ENCODE results near the gene LSM12. TPM values are rescaled to one million over a fixed set of nuclear protein-coding genes. Genes with fewer than 3 reads are reported as not detected.

Gene LSM12
- total RNA-seq, 1 donor from 2014 or later, result 39.1 TPM

GRCh38 chr17:44007346-44008204 lies 58.9 kb downstream of the LSM12 start:
- DNase-seq (ENCODE audit: low read depth), result no peak
- Histone ChIP-seq H3K4me3 (ENCODE audit: low read depth, low read length) (peak overlapping the region; percentile 55), H3K36me3 (ENCODE audit: control insufficient read depth, insufficient read depth, low read length) (no peaks in the 10 kb centered on the region), H3K27me3 (ENCODE audit: control insufficient read depth, insufficient read depth, low read length) (no peaks in the 10 kb centered on the region)
- no peak for TF ChIP-seq CTCF (IDR thresholded peaks at IDR 0.05; ENCODE audit: insufficient read depth, low read length, poor library complexity, severe bottlenecking)

- DNase-seq (ENCODE audit: low read depth), result peak; percentile 87
- Histone ChIP-seq H3K4me3 (ENCODE audit: low read depth, low read length) (peak overlapping the region; percentile 55), H3K36me3 (ENCODE audit: control insufficient read depth, insufficient read depth, low read length) (no peaks in the 10 kb centered on the region), H3K27me3 (ENCODE audit: control insufficient read depth, insufficient read depth, low read length) (no peaks in the 10 kb centered on the region)
- peak; percentile 75 for TF ChIP-seq CTCF (IDR thresholded peaks at IDR 0.05; ENCODE audit: insufficient read depth, low read length, poor library complexity, severe bottlenecking)
Observed at GRCh38 chr17:44006598-44007345, 59.7 kb downstream of the LSM12 start.

GRCh38 chr17:44006272-44006597 lies 60.2 kb downstream of the LSM12 start:
- DNase-seq (ENCODE audit: low read depth), result no peak
- Histone ChIP-seq H3K36me3 (ENCODE audit: control insufficient read depth, insufficient read depth, low read length) (no peaks in the 10 kb centered on the region), H3K27me3 (ENCODE audit: control insufficient read depth, insufficient read depth, low read length) (no peaks in the 10 kb centered on the region), H3K4me3 (ENCODE audit: low read depth, low read length) (peak overlapping the region; percentile 52)
- no peak for TF ChIP-seq CTCF (IDR thresholded peaks at IDR 0.05; ENCODE audit: insufficient read depth, low read length, poor library complexity, severe bottlenecking)

GRCh38 chr17:44005527-44006271 lies 60.8 kb downstream of the LSM12 start:
- peak; percentile 38 for TF ChIP-seq CTCF (IDR thresholded peaks at IDR 0.05; ENCODE audit: insufficient read depth, low read length, poor library complexity, severe bottlenecking)
- Histone ChIP-seq H3K36me3 (ENCODE audit: control insufficient read depth, insufficient read depth, low read length) (no peaks in the 10 kb centered on the region), H3K4me3 (ENCODE audit: low read depth, low read length) (peak overlapping the region; percentile 52), H3K27me3 (ENCODE audit: control insufficient read depth, insufficient read depth, low read length) (no peaks in the 10 kb centered on the region)
- no peak for DNase-seq (ENCODE audit: low read depth)

GRCh38 chr17:44004761-44005526 lies 61.5 kb downstream of the LSM12 start:
- DNase-seq (ENCODE audit: low read depth), result no peak
- no peaks in the 10 kb centered on the region for H3K27me3 ChIP-seq (ENCODE audit: control insufficient read depth, insufficient read depth, low read length)
- no peak for TF ChIP-seq CTCF (IDR thresholded peaks at IDR 0.05; ENCODE audit: insufficient read depth, low read length, poor library complexity, severe bottlenecking)
- peak overlapping the region; percentile 52 for H3K4me3 ChIP-seq (ENCODE audit: low read depth, low read length)
- H3K36me3 ChIP-seq (ENCODE audit: control insufficient read depth, insufficient read depth, low read length), result no peaks in the 10 kb centered on the region
